GM19025 (cell line): Measurements from ENCODE around the gene OPCML.

ENCODE experiments used
- ATAC-seq: cut with Tn5 transposase; IDR thresholded peaks from one replicate; pipeline ENCODE4 v1.9.1; 2021; ENCODE audit warnings: mild to moderate bottlenecking, low read depth, moderate library complexity; ENCODE audit not compliant: unreplicated experiment

OPCML gene

DNA sequence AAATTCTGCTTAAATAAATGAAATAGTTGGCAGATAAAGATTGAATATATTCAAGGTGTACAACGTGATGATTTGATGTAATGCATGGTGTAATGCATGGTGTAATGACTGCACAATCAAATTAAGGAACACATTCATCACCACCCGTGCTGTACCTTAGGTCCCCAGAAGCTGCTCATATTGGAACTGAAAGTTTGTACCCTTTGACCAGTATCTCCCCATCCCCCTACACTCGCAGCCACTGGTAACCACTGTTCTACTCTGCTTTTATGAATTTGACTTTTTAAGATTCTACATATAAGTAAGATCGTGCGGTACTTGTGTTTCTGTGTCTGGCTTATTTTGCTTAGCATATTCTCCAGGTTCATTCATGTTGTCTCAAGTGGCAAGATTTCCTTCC, 445.8 kb downstream of the OPCML start:
- ATAC-seq, result no peak

DNA sequence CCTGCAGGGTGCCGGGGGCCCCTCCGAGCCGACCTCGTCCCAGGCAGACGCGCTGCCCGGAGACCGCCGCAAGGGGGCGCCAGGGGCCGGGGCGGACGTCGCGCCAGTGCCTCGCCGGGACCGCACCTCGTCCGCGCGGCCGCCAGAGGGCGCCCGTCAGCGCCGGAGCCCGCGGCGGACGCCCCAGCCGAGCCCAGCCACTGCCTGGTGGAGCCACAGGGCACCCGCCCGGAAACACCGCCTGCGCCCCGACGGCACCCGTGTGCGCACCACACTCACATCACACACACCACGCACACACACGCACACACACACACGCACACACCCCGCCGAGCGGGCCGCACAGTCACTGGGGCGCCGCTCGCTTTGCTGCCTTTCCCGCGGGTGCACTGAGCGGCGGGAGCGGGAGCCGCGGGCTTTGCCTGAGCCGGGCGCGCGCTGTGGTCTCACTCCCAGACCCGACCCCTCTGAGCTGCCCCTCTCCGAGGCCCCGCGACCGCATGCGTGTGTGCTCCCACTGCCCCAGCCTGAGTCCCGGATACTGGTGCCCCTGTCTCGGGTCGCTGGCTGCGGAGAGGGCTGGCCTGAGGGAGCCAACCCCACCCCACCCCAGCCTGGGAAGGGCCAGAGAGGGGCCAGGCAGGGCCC, 449.3 kb downstream of the OPCML start:
- ATAC-seq, result peak; percentile 85

DNA sequence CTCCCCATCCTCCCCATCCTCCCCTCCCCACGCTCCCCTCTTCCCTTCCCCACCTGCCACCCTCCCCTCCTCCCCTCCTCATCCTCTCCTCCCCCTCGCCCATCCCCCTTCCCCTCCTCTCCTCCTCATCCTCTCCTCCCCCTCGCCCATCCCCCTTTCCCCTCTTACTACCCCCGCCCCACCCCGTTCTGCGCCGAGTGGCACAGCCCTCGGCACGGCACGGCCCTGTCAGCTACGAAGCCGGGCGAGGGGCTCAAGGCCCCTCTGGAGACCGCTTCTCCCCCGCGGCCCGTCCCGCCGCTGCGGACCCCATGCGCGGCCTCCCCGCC, 449.9 kb downstream of the OPCML start:
- no peak for ATAC-seq

DNA sequence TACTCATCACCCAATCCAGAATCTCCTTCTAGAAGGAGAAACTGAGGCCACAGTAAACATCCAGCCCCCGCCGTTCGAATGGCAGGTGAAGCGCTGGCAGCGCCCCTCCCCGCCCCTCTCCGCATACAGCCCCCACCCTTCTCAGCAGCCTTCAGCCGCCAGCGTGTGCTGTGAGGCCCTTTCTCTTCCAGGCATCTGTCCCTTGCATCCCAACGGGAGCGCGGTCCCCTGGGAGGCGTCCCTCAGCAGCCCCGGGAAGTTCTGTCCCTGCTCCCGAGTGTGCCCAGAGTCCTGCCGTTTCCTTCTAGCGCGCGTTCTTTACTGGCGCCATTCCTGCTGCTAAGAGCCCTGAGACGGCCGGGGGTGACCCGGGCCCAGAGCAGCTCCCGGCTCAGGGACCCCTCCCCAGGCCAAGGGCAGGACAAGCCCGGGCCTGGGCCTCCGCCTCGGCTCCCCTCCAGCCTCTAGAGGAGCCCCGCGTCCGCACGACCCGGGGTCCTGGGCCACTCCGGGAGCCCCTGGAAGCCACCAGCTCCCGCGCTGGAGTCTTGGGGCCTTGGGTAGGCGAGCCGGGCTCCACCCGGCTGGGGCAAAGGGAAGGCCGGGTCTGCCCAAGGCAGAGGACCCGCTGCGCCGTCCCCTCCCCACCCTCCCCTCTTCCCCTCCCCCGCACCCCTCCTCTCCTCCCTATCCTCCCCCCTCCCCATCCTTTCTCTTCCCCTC, 450.4 kb downstream of the OPCML start:
- no peak for ATAC-seq

DNA sequence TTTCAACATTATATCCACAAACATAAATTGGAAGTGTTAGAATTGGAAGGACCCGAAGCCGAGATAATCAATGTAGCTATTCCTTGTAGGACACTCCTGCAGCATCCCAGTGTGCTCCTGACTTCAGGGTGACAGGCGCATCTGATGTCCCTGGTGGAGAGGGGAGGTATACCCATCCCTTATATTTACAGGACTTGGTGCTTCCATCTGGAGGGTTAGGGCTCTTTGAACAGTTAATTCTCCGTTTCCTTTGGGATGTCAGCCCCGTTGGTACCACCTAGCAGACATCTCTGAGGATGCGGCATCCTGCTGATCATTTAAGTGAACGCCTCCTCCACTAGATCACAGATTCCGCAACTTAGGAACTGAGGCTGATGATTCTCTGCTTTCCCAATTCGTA, 451.3 kb downstream of the OPCML start:
- ATAC-seq, result no peak

DNA sequence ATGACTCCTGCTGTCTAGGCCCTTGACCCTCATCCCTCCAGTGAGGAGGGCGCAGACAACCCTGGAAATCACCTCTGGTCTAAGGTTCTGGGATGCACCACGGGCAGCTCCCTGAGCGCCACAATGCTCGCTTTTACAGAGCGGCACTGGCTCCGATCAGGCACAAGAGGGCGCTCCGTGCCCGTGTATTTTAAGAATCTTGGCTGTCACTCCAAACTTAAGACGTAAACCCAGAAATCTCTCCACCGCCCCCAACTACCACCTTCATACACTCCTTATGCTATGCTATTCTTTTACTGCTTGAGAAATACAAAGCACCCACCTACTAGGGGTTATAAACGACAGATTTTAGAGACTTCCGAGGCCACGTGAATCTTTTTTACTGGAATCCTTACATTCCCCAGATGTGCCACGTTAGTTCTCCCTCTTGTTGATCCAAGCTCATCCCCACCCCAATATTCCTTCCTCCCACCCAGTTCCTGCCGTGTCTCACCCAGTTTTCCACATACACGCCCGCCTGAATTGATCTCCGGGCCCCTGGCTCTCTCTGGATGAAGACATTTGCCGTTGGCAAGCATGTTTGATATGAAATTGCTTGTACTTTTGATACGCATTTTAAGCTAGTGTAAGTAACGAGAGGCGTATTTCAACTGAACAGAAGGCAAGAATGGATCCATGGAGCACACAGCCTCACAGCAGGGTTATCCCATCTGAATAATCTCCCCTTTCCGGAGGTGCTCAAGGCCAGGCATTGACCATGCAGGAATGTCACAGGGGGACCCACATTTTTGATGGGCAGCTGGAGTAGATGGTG, 453.5 kb downstream of the OPCML start:
- no peak for ATAC-seq

DNA sequence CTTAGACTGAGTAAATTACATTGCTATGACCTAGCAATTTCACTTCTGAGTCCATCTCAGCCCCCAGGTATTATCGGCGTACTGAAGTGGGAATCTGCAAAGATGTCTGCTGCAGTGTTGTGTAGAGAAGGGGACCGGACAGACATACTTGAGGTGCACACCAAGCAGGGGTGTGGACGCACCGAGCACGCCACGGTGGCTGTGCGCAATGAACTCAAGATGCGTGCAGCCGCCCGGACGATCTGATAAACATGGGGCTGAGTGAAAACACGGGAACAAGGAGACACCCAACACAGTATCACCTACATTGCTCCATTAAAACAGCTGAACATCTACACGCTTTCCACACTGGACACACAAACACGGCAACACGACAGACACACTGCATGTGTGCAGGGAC, 454.3 kb downstream of the OPCML start:
- ATAC-seq, result no peak

DNA sequence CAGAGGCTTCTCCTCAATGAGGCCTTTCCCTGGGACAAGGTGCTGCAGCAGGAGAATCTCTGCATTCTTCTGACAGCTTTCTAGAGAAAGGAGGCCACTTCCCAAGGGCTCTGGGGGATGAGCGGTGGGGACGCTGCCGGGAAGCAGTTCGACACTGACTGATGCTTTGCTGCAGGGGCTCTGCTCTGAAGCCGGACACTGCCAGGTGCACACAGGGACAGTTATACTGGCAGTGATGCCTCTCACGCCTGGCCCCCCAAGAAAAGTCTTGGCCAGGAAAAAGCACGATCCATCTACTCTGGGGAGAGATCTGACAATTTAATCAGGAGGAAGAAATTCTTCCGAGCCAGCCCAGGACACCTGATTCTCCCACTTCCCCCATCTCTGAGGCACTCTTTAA, 456.9 kb downstream of the OPCML start:
- no peak for ATAC-seq

DNA sequence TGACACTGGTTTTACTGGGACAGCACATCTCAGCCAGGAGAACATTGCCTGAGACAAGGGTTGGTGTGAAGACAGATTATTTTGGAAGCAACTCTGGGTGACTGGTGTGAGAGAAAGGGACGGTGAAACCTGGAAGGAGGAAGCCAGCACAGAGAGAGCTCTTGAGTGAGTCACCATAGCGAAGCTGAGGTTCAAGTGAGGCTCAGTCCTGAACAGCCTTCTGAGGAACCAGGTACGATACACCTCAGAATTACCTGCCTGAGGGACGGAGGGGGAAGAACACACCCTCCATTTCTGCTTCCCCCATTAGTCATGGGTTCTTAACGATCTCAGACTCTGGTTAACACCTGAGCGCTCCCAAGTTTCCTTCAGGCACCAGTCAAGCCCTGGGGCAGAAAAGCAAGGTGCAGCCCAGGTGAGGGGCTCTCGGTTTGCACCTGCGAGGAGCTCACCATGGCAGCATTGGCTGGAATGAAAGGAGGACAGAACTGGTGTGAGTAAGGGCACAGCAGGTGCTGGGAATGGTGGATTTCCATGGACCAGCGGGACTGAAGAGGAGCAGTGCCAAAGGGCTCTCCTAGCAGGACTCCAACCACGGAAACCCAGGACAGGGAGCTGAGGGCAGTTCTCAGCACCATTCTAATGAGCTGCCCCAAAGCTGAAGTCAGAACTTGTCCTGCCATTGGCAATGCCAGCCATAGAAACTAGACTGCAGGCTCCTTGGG, 459.3 kb downstream of the OPCML start:
- ATAC-seq, result no peak

DNA sequence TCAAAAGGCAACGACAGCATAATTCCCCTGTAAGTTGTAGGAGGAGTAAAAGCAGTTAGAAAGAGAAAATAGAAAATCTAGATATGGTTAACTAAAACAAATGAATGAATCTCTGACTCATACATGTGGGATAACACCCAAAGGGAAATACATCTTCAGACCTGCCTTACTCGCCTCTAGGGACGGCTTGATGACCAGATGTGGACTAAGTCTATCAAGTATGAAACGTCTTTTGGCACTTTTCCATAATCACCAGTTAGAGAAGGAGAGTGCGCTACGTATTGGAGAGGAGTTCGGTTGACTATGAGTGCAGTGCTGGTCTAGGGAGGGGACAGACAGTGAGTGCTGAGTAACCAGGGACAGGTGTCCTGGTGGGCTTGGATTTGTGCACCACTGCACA, 459.9 kb downstream of the OPCML start:
- no peak for ATAC-seq

DNA sequence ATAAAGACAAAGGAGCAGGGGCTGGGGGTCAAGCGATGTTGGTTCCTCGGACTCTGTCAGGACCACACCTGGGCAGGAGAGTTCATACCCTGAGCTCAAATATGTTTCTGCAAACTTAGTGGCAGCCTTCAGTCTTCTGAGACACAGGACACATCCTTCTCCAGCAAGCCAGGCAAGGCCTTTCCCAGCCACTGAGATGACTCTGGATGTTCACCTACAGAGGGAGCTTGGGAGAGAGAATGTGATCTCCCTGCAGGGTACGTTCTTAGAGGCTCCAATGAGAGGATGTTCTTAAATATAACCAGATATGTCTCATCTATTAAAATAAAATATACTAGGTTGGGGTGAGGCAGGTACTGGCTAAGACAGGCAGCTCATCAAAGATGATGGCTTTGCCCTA, 461.5 kb downstream of the OPCML start:
- ATAC-seq, result no peak

DNA sequence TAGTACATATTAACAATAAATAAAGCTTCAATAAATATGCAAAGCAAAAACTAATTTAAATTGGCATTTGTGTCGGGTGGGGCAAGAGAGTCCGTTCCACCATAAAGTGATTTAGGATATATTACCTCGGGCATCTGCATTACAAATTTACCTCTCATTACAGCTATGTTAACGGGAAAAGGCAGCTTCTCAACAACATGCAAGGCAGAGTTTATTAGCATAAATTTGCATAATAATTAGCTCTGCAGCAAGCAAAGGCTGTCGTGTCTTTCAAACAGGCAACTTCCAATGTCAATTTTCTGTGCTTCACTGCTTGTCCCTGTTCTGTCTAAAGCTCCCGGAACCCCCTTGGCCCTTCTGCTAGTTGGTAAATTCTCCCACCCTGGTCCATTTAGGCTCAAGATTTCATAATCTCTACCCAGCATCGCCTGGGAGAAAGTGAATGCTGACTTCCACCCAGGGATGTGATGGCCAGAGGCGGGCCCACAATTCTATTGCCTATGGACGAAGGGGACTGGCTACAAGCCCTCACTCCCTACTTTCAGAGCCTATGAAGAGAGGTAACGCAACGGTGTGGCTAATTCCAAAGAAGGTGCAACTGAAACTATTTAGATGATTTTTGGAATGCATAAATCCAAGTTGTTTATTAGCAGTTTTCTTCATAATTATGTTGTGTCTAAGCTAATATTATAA, 462.1 kb downstream of the OPCML start:
- no peak for ATAC-seq

DNA sequence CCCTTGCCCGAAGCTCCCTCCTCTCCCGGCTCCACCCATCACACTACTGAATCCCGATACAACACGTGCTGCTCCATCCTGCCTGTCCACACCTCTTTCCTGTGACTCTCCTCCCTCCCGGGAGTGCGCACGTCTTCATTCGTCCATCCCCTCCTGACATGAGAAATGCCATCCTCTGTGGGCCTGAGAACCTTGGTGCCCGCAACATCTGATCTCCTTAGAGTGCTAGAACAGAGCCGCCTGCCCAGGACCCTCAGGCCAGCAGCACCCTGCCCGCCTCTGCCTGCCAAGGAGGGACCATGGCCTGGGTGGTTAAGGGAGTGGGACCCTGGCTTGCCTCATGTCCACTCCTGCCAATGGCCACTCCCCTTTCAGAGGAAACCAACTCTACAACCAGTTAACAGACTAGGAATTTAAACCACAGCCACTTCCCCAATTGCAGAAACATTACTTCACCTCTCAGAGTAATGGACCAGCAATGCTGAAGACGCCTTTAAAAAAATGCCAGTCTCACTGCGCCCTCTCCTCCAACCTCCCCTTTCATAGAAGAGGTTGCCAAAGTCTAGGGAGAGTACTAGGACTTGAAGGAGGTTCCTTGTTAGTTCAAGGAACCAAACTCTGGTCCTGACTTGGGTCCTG, 466.3 kb downstream of the OPCML start:
- ATAC-seq, result no peak

DNA sequence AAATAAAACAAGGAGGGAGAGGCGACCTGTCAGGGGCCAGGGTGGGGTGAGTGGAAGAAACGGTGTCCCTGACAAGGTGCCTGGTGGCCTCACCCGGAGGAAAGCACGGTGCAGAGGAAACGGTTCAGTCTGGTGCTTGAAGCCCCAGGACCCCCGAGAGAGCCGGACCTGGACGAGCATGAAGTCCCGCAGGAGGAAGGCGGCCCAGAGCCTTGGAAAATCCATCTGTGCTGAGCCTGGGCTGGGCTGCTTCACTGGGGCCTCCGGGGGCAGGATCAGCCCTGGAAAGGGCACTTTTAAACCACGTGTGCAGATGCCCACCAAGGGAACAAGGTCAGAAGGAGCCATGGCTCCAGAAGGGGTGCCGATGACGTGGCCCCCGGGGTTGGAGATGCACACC, 467.3 kb downstream of the OPCML start:
- ATAC-seq, result no peak

DNA sequence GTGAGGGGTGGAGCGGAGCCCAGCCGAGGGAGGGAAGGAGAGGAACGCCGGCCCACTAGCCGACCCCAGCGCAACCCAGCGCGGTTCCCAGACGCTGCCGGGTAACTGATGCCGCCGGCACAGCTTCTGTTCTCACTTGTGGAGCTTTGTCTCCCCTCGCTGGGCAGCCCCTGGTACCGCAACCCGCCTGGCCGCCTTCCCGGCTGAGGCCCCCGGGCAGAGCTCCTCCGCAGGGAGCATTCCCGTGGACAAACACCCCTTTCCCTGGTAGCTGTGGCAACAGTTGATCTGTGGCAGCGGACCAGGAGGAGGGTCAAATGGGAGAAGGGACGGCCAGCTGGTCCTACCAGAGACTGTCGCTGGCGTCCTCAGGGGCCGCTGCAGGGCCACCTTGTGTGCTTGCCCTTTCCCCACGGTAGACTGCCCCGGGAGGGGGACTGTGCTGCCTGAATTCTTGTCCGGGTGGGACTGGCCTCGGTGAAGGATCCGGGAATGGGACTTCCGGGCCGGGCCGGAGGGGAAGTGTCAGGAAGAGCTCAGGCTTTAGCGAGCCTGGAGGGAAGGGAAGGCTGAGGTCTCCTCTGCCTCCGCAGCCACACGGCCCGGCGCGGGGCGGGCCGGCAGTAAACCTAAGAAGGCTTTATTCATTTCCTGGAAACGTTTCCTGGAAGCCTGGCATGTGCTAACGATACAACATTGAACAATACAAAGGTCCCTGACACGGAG, 468.0 kb downstream of the OPCML start:
- no peak for ATAC-seq

DNA sequence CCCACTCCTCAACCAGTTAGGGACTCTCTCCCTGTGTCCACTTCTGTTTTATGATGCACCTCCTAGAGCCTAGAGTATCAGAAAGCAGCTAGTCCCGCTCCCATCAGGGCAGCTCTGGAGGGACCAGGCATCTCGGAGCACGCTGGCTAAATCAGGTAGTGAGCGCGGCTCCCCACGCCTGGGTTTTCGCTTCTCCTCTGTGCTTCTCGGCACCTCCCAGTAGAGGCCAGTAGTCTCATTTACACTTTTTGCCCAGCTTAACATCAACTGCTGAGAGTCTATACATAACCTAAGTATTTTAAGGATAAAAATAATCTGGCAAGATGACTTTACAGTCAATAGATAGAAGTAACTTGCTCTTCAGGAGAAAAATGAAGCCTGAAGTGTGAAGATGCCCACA, 473.8 kb downstream of the OPCML start:
- ATAC-seq, result no peak

DNA sequence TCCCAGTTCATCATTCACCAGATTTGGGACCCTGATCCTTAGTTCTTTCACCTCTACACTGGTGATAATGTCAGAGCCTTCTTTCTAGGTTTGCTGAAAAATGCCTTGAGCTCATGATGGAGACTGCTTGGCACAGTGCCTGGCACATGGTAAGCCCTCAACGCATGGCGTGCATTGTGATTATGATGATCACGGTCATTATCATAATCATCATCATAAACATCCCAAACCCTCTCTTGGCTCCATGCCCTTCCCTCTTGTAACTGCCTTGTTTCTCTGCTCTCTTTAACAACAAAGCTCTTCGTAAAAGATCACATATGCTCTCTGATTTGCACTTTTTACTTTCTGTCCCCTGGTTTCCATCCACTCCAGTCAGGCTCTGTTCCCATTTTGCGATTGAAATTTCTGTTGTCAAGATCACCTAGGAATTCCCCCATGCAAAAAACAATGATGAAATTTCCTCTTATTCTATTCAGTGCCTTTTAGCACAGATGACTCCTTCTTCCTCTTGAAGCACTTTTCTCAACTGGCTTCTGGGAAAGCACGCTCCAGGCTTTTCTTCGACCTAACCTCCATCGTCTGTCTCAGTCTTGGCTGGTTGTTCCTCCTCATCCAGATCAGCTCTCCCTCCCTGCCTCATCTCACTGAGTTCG, 479.1 kb downstream of the OPCML start:
- ATAC-seq, result no peak

DNA sequence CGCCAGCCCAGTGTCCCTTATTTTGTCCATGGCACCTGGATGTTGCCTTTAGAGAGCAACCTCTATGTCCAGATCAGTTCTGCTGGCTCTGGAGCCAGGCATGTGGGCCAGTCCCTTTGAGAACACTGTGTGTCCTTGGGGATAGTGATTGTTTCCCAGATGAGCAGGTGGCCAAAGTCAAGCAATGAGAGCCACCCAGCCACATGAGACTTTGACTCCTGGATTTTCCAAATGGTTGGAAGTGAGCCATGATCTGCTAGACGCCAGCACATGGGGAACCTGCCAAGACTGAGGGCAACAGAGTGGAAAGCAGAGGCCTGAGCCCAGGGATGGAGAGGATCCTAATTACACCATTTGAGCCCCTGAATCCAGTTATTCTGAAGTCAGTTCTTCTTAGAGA, 479.8 kb downstream of the OPCML start:
- no peak for ATAC-seq
